Choroid plexus epithelial cell (primary cell): Measurements from ENCODE around the gene GPR21.

ENCODE experiments used
- DNase-seq: peaks from one replicate; pipeline ENCODE4 v3.0.0-alpha.2; 2010; ENCODE audit warnings: low read depth
- H3K4me3 ChIP-seq: 2 replicates; pipeline ENCODE4 v1.5.1; 2011; ENCODE audit warnings: low read depth, mild to moderate bottlenecking, control low read depth, low read length, moderate library complexity
- TF ChIP-seq, protein P1 (sequence below): conservative IDR thresholded peaks from 2 replicates; pipeline ENCODE4 v1.5.1; 2011; ENCODE audit warnings: low read depth, mild to moderate bottlenecking, control low read depth, inconsistent platforms, low read length, moderate library complexity

Gene GPR21

DNA sequence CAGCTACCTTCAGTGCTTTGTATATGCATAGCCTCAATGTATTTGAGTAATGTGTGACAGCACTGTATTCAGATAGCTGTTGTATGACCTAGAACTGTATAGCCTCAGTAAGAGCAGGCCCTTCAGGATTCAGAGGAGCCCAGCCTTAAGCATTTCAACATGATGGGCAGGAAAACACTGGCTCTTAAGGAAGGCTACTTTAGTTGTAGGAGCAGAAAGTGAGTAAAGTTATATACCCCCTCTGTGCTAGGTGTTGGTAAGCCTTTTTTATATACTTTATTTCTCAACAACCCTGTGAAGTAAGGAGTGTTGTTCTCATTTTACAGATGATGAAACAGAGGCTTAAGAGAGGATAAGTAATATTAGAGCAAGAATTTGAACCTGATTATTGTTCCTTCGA lies 1.5 kb upstream of the GPR21 start:
- peak; percentile 8 for DNase-seq
- TF ChIP-seq, protein P1, sequence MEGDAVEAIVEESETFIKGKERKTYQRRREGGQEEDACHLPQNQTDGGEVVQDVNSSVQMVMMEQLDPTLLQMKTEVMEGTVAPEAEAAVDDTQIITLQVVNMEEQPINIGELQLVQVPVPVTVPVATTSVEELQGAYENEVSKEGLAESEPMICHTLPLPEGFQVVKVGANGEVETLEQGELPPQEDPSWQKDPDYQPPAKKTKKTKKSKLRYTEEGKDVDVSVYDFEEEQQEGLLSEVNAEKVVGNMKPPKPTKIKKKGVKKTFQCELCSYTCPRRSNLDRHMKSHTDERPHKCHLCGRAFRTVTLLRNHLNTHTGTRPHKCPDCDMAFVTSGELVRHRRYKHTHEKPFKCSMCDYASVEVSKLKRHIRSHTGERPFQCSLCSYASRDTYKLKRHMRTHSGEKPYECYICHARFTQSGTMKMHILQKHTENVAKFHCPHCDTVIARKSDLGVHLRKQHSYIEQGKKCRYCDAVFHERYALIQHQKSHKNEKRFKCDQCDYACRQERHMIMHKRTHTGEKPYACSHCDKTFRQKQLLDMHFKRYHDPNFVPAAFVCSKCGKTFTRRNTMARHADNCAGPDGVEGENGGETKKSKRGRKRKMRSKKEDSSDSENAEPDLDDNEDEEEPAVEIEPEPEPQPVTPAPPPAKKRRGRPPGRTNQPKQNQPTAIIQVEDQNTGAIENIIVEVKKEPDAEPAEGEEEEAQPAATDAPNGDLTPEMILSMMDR = no peak
- no peak overlapping the region for H3K4me3 ChIP-seq

DNA sequence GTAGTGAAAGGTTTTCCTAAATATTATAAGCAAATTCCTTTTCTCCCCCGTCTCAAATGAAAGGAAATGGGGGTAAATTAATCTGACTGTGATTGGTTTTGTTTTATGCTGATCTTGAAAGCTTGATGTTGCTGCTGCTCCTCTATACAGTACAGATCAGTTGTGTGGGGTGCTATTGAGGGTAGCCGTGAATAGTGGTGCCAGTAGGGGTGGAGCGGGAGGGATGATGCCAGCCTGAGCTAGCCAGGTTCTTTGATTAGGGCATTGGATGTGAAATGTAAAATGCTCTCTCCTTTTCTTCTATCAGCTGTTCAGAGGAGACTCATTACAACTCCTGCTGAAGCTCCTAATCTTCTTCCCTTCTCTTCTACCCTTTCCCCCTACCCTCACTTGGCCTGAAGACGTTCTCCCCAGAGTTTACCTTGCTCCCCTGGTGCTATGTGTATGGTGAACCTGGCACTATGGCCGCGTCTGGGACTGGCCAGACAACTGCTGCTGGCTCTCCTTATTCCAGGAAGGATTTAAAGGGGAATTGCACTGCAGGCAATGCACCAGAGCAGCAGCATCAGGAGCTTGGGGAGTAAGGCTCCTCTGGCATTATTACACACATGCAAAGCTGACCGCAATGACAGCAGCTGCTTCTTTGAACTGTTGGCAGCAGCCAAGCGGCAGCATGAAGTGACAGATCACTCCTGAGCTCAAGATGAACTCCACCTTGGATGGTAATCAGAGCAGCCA lies 566 bp downstream of the GPR21 start:
- no peak for DNase-seq
- TF ChIP-seq, protein P1 = no peak
- no peak overlapping the region for H3K4me3 ChIP-seq

DNA sequence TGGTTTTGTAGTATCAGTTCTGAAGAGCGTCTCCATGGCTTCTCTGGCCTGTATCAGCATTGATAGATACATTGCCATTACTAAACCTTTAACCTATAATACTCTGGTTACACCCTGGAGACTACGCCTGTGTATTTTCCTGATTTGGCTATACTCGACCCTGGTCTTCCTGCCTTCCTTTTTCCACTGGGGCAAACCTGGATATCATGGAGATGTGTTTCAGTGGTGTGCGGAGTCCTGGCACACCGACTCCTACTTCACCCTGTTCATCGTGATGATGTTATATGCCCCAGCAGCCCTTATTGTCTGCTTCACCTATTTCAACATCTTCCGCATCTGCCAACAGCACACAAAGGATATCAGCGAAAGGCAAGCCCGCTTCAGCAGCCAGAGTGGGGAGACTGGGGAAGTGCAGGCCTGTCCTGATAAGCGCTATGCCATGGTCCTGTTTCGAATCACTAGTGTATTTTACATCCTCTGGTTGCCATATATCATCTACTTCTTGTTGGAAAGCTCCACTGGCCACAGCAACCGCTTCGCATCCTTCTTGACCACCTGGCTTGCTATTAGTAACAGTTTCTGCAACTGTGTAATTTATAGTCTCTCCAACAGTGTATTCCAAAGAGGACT lies 1.5 kb downstream of the GPR21 start:
- TF ChIP-seq, protein P1 = no peak
- no peak overlapping the region for H3K4me3 ChIP-seq
- no peak for DNase-seq

DNA sequence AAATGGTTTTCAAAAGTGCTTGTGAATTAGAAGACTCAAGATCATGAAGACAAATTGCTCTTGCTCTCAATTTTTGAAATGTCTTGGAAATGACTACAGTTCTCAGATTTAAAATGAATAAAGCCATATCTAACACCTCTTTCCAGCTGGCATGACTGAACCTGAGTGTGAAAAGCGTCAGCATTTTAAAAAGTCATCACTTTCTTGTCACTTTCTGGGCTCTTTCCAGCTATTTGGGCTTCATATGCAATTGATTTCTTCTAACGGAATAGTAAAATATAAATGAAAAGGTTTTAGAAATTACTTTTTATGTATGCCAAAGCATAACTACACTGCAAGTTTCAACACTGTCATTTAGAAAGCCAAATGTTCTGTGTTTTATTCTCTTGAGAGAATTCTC lies 2.3 kb downstream of the GPR21 start:
- TF ChIP-seq, protein P1 = no peak
- H3K4me3 ChIP-seq = no peak overlapping the region
- no peak for DNase-seq

DNA sequence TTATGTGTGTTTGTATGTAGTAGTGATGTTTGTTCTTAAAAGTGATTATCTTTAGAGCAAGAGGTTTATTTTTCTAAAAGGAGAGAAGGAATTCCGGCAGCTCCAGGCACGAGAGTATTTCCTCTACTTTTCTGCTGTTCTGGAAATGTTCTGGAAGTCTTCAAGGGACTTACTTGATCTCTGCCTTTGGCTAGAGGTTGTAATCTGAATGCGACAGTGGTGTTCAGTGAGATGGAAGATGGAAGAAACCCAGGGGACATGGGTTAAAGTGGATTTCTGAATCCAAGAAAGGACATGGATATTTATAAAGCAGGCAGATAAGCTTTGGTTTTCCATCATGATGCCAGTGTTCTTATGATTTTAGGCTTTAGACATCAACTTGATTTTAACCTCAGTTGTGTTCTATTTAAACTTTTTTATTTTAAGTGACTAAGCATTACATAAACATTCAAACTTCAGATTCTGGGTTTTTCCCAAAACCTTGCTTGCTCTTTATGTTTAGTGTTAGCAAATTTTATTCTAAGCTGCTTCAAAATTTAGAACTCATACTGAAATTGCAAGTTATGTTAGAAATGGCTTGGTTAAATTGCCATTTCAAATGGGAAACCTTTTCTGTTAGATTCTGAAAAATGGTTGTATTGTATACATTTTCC lies 3.6 kb downstream of the GPR21 start:
- no peak overlapping the region for H3K4me3 ChIP-seq
- TF ChIP-seq, protein P1 = no peak
- DNase-seq = peak; percentile 7

DNA sequence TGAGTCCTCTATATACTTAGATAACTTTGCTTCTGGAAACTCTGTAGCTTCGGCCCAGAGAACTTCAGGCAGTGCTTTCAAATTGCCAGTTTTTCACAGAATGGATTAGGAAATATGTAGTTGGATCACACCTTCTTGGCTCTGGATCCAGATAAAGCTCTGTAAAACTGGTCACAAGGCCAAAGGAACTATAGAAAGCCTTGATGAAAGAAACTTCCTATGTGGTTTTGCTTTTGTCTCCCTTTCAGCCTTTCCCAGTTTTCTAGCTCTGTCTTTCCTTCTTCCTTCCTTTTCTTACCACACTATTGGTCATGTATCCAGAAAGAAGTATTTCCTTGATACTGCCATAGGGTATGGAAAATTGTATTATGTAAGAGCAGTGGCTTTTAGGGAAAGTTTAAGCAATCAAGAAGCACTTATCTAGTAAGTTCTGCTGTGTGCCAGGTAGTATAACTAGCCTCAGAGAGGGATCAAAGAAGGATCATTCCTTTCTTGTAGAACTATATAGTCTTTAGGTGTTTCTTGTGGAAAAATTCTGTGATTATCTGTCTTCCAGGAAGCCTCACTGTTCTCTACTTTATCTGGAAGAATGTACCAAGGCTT lies 6.3 kb downstream of the GPR21 start:
- DNase-seq = no peak
- TF ChIP-seq, protein P1 = no peak
- no peak overlapping the region for H3K4me3 ChIP-seq
